Breast epithelium (tissue), 3 donors: ENCODE data around the gene HOXB1.

Experiments used
- CTCF ChIP-seq, 3 donors: fragments of 450-650 bp; IDR thresholded peaks; one replicate each; pipeline ENCODE4 v1.5.1; 2016 to 2017; ENCODE audit warnings: antibody characterized with exemption in 3 of 3, mild to moderate bottlenecking in 3 of 3, moderate library complexity in 3 of 3
- POLR2A ChIP-seq: fragments of 450-650 bp; IDR thresholded peaks from one replicate; pipeline ENCODE4 v1.6.1; 2016; ENCODE audit warnings: antibody characterized with exemption, mild to moderate bottlenecking, moderate library complexity

- TF ChIP-seq POLR2A: no peak
- TF ChIP-seq CTCF (IDR thresholded peaks at IDR 0.05): no peak
Observed at GRCh38 chr17:48484850-48485249, 46.0 kb downstream of the HOXB1 start.
